ENCODE measurements around the gene CRB1.

DNA sequence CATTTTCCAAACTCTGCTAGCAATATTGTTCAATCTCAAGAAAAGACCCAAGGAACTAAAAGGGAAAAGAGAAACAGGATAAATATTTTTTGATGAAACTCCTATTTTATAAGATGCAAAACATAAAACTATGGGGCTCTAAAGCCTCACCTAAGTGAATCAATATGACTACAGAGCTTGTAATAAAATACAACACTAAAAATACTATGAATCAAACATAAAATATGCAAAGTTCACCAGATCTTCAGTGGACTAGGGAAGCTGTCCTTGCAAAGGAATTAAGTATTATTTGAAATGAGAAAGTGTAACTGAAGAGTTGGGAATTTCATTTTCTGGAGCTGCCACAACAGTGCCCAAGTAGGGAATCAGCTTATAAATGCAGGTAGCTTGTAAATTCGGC, 124.5 kb downstream of the CRB1 start:
- TF ChIP-seq, protein P1, sequence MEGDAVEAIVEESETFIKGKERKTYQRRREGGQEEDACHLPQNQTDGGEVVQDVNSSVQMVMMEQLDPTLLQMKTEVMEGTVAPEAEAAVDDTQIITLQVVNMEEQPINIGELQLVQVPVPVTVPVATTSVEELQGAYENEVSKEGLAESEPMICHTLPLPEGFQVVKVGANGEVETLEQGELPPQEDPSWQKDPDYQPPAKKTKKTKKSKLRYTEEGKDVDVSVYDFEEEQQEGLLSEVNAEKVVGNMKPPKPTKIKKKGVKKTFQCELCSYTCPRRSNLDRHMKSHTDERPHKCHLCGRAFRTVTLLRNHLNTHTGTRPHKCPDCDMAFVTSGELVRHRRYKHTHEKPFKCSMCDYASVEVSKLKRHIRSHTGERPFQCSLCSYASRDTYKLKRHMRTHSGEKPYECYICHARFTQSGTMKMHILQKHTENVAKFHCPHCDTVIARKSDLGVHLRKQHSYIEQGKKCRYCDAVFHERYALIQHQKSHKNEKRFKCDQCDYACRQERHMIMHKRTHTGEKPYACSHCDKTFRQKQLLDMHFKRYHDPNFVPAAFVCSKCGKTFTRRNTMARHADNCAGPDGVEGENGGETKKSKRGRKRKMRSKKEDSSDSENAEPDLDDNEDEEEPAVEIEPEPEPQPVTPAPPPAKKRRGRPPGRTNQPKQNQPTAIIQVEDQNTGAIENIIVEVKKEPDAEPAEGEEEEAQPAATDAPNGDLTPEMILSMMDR (conservative IDR thresholded peaks at IDR 0.05 in 1 of 2, IDR thresholded peaks at IDR 0.05 in 1 of 2; ENCODE audit: extremely low read depth in 1 of 2, insufficient read depth in 1 of 2, low read depth in 1 of 2, low read length in 2 of 2) = no peak
- no peak for TF ChIP-seq EZH2 (IDR thresholded peaks at IDR 0.05; ENCODE audit: borderline replicate concordance, low read length)
